Measurements from ENCODE around the gene LMBRD2.
A peak's percentile ranks its signal among the peaks of the same experiment; 100 is the strongest.
"Not testable (repeated sequence)": the region's sequence is repeated elsewhere in the genome, so short reads cannot be mapped to it uniquely, and the experiment has no call there.

LMBRD2 gene

DNA sequence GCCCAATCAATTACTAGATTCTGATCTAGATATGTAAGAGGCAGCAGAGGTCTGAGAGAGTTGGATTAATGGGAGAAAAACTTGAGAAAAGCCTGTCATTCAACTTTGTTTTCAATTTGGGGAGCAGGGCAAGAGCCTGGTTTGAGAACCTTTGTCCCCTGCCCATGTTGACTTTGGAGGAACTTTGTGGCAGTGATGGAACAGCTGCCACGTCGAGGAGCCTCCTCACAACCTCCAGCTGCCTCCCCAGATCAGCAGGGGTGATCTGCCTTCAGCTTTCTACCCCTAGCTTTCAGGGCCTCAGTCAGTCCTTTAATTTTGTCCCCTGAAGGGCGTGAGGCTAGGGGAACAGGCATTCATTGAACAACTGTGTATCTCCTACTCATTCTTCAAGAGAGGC lies 8.9 kb upstream of the LMBRD2 start:
- no peak for DNase-seq

DNA sequence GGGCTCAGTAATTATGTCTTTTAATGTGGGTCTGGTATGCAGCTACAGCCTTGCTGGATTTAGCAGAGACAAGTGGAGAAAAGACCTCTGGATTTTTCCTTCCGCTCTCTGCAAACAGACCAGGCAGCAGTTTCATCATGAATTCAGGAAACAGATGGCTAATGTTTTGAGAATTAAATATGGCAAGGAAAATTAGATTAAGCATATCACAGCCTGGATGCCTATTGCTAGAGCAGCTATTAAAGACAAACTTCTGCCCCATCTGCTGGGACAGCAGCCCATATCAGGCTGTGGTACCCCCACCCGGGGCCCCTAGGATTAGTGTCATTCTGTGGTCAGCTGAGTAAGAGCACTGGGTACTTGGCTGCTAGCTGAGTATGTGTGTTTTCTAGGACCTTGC lies 6.5 kb upstream of the LMBRD2 start:
- no peak for DNase-seq

DNA sequence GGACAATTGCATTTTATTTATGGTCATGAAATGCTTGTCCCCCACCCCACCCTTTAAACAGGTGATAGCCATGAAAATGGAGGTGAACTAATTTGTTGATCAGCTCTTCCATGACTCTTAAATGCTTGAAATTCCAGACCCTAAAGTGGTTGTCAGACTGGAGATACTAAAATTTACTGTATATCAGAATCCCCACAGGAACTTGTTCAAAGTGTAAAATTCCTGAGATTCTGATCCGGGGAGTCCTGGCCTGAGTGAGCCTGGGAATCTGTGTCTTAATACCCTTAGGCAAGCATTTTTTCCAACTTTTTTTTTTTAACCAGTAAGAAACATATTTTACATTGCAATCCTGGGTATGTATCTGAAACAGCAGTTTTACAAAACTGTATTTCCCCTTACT lies 4.9 kb upstream of the LMBRD2 start:
- DNase-seq: no peak

DNA sequence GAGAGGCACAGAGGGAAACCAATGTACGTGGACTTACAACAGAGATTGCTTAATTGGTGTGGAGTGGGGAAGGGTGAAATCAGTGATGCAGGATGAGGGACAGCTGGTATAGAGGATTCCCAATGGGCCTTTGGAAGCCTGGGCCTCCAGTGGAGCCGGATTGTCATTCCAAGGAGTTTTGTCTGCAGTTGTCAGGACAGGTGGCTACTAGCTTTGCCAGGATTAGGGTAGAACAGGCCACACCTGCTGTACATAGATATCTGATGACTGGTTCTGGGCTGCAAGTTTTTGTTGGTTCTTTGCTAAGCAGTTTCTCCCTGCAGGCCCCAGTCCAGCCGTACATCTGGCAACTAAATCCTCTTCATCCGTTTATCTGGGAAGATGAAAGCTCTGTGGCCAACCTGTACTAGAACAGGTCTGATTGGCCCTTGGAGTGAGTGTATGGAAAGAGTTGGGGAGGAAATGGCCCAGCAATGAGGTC lies 4.5 kb upstream of the LMBRD2 start:
- no peak for DNase-seq

DNA sequence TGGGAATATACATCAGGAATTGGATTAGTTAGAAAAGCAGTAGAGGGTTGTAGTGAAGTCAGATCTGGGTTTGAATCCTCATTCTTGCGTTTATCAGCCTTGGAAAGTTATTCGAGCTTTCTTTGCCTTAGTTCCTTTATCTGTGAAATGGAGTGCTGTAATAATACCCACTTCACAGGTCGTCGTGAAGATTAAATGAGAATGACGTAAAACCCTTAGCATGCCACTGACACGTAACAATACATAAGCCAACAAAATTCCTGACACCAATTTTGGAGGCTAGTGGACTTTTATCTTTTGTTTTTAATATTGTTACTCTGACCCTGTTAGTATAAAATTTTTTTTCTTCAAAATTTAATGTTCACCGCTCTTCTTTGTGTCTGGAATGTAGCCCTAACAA lies 3.6 kb upstream of the LMBRD2 start:
- no peak for DNase-seq

DNA sequence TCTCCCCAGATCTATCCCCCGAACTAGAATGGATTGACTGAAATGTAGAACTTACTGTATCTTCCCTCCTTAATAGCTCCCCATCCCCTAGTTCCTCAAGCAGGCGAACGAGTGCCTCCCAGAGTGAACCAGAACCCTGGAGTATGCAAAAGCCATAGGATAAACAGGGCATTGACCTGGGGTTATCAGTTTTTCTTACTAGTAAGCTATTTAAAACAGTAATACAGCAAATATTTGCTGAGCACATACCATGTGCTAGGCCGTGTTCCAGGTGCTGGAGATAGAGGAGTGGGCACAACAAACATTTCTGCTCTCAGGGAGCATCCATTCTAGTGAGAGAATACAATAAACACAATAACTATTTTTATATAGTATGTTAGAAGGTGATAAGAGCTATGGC lies 2.0 kb upstream of the LMBRD2 start:
- DNase-seq: no peak

DNA sequence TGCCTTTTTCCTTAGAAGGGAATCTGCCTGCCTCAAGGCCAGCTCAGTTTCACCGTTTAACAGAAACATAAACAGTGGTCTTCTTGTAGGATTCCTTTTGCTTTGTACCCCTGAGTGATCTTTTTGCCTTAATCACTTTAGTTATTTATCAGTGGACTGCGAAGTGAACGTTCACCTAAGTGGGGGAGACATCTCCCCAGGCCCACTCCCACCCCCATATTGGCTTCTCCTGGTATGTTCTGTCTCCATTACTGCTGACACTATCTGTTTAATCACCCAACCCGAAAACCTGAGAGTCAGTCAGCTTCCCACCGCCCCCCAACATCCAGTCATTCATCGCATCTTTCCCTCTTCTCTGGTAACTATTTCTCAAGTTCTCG lies 1.6 kb upstream of the LMBRD2 start:
- DNase-seq: no peak

DNA sequence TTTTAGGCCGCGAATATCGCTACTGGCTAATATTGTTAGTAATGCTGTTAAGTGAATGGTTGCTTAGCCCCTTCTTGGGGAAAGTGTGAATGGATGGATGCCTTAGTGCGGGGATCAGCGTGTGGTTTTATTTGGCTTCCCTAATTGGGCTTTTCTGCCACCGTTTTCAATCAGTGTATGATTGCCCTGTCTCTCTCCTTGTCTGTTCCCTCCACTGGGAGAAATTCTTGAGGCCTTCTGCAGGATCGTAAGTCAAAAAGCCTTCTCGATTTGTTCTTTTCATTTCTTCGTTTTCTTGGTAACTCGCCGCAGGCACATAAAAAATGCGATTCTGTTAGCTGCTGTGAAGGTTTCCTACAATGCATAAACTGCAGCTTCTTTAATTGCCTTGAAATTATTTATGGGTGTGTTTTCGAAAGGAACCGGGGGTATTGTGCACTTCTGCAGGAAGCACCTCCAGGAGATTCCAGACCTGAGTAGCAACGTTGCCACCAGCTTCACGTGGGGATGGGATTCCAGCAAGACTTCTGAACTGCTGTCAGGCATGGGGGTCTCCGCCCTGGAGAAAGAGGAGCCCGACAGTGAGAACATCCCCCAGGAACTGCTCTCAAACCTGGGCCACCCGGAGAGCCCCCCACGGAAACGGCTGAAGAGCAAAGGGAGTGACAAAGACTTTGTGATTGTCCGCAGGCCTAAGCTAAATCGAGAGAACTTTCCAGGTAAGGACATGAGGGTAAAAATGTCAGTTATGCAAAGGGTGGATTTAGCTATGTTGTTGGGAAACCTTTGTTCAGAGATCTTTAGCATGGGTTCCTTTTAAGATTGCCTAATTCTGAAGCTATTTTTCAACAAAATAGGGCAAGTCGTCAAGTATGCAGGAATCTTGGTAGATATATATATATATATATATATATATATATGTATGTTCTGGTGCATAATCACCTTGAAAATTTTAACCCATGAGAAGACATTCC lies 924 bp upstream of the LMBRD2 start:
- no peak for DNase-seq

DNA sequence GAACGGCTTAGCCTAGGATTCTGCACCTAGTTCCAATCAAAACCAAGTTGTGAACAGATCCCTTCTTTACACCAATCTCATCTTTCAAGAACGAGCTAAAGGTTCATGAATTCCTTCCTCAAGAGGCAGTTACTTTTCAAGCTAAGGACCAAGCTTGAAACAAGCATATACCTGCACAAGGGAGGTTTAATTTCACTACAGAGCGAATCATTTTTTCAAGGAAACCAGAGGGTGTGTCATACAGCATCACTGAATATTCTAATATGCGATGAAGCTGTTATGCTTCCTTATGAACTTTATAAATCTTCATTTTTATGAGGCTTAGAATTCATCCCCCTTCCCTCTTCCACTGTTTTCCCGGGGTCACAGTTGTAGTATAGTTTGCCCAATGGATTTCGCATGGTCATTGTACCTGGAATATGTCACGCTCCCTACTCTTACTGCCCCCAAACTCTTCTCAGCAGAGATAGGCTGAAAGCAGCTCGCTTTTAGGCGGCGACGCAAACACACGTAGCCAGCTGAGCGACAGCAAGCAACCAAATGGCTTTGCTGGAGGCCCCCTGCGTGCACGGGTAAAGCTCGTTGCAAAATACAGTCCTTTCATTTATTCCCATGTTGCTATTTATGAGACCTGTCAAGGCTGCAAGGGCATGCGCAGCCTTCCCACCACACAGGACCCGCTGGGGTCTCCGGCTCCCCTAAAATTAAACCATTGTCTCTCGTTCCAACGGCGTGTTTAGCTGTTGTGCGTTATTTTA lies 832 bp downstream of the LMBRD2 start:
- peak; percentile 26 to 33 for DNase-seq

DNA sequence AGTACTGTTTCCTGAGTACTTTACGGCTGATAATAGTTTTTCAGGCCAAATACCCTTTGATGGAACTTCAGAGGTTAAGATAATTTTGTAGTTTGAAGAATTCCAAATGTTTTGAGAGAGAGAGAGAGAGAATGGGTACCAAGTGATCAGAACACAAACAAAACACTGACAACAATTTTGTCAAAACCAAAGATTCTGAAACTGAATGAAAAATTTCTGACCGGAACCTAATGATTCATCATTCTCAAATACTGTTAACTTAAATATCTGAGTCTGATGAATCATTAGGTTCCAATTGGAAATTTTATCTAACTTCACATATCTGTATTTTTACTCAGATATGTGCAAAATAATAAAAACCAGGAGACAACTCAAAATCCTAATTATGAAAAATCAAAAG lies 4.0 kb downstream of the LMBRD2 start:
- DNase-seq: no peak

DNA sequence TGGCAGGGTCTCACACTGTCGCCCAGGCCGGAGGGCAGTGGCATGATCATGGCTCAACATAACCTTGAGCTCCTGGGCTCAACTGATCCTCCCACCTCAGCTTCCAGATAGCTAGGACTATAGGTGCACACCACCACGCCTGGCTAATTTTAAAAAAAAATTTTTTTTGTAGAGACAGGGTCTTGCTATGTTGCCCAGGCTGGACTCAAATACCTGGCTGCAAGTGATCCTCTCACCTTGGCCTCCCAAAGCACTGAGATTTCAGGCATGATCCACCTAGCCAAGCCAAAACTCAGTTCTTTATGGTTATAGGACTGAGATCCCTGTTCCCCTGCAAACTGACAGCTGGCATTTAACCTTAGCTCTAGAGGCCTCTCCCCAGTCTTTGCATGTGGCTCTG lies 5.3 kb downstream of the LMBRD2 start:
- DNase-seq: no peak

DNA sequence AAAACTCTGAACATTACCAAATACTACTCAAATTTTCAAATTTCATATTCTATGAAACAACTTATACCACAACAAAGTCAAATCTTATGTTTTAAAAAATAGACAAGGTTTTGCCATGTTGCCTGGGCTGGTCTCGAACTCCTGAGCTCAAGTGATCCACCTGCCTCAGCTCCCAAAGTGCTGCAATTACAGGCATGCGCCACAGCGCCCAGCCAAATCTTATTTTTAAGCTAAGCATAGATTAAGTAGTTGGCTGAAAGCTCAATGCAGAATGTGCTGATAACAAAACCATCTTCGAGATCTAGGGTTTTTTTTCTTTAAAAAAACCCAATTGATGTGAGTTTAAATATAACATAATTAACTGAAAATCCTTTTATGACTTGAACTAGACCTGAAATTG lies 6.4 kb downstream of the LMBRD2 start:
- DNase-seq: no peak

DNA sequence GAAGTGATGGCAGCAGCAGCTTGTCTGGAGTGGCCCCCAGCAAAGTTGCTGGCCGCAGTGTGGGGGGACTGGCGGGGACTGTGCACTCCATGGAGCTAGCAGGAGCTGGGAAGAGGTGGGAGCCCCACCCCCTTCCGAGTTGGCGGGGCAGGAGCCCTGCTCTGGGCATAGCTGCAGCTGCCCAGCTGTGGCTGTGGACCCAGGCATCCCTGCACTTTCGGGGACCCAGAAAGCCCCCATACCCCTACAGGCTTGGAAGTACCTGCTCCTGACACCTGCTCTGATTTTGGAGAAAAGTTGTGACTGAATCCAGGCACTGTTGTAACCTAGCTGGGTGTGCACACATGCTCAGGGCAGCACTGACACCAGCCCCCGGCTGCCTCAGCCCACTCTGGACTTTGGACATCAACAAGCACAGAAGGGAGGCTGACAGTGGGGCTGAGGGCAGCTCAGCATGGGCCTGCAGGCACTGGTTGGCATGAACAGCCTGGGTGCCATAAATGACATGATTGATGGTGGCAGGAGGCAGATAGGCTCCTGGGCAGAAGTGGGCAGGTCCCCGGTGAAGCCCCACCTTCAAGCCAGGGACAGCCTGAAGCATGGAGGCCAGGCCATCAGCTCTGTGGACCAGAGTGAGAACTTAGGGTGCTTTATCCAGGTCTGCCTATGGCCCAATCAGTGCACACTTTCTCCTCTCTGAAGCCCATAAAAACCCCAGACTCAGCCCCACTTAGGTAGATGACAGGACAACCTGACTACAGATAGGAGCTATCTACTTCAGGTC lies 12.6 kb downstream of the LMBRD2 start:
- DNase-seq: no peak

DNA sequence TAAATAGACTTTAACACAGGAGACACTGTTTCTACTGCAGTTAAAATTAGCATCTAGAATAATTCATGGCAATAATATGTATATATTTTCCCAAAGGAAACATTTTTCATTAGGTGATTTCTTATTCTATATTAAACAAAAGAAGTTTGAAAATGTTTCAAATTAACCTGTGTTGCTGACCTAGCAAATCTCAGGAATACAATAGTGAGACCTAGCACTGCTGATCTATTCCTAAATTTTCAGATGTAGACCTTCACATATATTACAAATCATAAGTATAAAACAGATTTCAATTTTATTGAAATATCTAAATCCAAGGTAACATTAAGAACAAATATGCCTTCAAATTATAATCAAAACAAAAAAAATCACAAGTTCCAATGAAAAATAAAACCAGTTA lies 15.1 kb downstream of the LMBRD2 start:
- DNase-seq: no peak

DNA sequence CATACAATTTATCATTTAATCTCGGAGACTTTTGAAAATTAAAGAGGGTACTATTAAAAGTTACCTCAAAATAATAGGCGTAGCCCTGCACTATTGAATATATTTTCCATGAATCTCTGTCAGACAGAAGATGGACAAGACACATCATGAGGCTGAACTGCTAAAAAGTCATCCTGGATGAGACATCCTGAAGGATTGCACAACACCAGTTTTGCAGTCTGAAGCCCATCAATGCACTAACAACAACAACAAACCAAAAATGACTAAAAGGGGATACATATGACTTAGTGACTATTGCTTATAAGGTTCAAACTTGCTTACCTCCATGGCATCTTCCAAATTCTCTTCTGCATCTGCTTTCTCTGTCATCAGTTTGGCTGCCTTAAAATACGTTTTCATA lies 15.7 kb downstream of the LMBRD2 start:
- no peak for DNase-seq

DNA sequence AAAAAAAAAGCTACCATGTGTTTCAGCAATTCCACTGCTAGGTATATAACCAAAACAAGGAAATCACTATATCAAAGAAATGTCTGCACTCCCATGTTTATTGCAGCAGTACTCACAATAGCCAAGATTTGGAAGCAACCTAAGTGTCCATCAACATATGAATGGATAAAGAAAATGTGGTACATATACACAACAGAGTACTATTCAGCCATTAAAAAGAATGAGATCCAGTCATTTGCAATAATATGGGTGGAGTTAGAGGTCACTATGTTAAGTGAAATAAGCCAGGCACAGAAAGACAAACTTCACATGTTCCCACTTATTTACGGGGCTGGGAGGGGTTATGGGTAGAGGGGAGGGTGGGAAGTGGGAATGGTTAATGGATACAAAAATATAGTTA lies 18.7 kb downstream of the LMBRD2 start:
- not testable (repeated sequence) for DNase-seq

DNA sequence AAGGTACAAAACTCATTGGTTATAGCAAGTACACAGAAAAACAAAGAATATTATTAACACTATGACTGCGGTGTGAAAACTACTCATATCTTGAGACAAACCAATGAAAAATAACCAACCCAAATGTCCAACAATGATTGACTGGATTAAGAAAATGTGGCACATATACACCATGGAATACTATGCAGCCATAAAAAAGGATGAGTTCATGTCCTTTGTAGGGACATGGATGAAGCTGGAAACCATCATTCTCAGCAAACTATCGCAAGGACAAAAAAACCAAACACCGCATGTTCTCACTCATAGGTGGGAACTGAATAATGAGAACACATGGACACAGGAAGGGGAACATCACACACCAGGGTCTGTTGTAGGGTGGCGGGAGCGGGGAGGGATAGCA lies 22.0 kb downstream of the LMBRD2 start:
- DNase-seq: not testable (repeated sequence)

DNA sequence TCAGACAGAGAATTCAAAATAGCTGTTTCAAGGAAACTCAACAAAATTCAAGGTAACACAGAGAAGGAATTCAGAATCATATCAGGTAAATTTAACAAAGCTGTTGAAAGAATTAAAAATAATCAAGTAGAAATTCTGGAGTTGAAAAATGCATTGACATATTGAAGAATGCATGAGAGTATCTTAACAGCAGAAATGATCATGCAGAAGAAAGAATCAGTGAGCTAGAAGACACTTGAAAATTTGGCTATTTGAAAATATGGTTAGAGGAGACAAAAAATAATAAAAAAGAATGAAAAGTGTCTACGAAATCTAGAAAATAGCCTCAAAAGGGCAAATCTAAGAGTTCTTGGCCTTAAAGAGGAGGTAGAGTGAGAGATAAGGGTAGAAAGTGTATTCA lies 22.9 kb downstream of the LMBRD2 start:
- no peak for DNase-seq

DNA sequence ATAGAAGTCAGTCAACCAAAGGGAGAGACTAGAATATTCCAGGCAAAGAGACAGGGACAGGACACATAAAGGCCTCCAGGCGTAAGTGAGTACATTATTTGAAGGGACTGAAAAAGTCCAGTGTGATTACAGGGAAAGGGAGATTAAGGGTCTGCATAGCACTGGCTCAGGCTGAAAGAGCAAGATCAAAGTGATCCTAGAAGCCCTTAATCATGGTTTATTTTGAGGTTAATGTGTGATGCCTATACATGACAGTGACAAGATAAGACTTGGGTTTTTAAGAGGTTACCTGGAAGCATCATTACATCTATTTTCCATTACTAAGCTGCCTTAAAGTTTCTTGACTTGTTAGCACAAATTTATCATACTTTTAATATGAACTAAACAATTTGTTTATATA lies 25.8 kb downstream of the LMBRD2 start:
- no peak for DNase-seq

DNA sequence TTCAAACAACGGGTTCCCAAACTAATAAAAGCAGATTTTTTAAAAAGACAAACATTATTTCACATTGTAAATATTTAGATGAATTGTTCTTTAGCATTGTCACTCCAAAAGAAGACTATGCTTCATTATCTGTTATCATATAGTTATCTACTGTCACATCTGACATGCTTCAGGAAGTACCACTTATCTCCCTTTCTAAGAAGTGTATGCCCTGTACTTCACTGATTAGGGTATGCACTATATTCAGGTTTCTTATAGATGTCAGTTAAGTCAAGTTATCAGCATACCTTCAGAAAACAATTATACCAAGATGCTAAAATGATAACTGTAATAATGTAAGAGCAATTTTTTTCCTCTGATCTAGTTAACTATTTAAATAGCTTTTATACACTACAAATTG lies 40.4 kb downstream of the LMBRD2 start:
- no peak for DNase-seq

DNA sequence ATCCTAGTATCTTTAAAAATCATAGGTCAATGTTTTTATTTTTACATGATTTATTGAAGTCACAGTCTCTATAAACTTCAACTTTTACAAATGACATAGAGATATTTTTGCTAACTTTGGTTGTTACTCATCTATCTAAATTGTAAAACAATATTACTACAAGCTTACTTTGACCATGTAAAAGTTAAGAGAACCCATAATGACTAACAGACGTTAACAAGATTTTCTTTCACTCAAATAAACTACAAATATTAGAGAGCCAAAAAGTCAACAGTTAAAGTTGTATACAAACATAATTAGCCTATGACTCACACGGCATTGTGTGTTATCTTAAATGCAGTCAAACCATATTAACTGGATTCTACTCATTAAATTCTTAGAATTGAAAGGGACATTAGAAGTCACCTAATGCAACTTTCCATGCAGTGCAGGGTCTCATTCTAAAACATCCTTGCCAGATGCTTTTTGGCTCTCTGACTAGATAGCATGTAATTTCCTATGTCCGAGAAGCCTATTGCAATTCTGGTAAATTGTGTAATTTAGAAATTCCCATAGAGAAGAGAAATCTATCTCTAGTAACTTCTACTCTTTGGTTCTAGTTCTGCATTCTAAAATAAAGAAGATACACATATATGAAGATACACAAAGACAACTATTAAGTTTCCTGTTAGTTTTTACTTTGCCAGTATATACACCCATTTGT lies 42.8 kb downstream of the LMBRD2 start:
- no peak for DNase-seq

DNA sequence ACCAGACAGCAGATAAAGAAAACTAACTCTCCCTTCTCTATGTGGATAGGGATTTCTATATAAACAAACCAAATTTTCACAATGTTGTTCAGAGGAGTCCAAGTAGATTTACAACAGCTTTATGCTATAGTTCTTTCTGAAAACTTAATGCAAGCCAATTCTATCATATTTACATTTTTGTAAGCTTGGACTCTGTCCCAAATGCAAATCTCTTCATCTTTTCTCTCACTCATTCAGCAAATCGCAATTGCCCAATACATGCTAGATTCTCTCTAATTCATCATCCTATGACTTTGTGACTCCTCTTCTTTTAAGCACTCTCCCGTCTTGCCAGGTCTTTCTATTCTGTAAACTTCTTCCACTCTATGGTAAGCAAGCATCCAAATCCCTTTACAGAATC lies 45.9 kb downstream of the LMBRD2 start:
- no peak for DNase-seq

DNA sequence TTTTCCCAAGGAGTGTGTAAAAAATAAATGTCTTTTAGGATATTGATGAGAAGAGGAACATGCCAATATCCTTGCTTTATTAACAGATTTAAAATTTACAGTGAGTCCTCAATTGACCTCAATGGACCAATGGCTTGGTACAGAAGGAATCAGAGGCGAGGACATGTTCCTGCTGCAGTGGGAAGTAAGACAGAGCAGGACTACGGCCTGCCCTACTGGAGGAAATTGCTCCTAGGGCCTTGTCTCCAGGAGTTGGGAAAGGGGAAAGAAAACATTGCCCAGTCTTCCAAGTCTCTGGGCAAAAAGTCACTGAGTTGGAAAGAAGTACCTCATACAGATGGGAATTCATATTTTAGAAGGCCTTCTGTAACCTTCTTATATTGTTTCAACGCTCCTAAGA lies 51.9 kb downstream of the LMBRD2 start:
- DNase-seq: no peak
